Measurements from ENCODE around the gene FREM2. TPM values are rescaled to one million over a fixed set of nuclear protein-coding genes. Genes with fewer than 3 reads are reported as not detected.

Gene FREM2
- total RNA-seq, 3 donors from 2014 or later = 0.82 to 3.3 (median 1.3) TPM

DNA sequence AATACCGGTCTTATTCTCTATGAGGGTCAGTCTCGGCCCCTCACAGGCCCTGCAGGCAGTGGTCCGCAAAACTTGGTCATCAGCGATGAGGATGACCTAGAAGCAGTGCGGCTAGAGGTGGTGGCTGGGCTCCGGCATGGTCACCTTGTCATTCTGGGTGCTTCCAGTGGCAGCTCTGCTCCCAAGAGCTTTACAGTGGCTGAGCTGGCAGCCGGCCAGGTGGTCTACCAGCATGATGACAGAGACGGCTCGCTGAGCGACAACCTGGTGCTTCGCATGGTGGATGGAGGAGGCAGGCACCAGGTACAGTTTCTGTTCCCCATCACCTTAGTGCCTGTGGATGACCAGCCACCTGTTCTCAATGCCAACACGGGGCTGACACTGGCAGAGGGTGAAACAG, 1.8 kb downstream of the FREM2 start:
- Histone ChIP-seq H3K9me3 (no peaks in the 10 kb centered on the region), H3K36me3 (ENCODE audit: low read depth) (no peaks in the 10 kb centered on the region), H3K4me3 (no peak overlapping the region), H3K4me1 (ENCODE audit: low read depth) (peaks cover 7% of the 10 kb centered on the region)
- intact Hi-C loops (cut with DNase I, micrococcal nuclease) = no loop called here
- TF ChIP-seq, protein P1, sequence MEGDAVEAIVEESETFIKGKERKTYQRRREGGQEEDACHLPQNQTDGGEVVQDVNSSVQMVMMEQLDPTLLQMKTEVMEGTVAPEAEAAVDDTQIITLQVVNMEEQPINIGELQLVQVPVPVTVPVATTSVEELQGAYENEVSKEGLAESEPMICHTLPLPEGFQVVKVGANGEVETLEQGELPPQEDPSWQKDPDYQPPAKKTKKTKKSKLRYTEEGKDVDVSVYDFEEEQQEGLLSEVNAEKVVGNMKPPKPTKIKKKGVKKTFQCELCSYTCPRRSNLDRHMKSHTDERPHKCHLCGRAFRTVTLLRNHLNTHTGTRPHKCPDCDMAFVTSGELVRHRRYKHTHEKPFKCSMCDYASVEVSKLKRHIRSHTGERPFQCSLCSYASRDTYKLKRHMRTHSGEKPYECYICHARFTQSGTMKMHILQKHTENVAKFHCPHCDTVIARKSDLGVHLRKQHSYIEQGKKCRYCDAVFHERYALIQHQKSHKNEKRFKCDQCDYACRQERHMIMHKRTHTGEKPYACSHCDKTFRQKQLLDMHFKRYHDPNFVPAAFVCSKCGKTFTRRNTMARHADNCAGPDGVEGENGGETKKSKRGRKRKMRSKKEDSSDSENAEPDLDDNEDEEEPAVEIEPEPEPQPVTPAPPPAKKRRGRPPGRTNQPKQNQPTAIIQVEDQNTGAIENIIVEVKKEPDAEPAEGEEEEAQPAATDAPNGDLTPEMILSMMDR (IDR thresholded peaks at IDR 0.05) = no peak
- DNase-seq (no peak), ATAC-seq (no peak)

DNA sequence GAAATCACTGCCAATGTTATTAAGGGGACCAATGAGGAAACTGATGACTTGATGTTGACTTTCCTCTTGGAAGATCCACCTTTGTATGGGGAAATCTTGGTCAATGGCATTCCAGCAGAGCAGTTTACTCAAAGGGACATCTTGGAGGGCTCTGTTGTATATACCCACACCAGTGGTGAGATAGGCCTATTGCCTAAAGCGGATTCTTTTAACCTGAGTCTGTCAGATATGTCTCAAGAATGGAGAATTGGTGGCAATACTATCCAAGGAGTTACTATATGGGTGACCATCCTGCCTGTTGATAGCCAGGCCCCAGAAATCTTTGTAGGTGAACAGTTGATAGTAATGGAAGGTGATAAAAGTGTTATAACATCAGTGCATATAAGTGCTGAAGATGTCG, 3.4 kb downstream of the FREM2 start:
- no peak for DNase-seq
- intact Hi-C loops (cut with DNase I, micrococcal nuclease) = no loop called here

DNA sequence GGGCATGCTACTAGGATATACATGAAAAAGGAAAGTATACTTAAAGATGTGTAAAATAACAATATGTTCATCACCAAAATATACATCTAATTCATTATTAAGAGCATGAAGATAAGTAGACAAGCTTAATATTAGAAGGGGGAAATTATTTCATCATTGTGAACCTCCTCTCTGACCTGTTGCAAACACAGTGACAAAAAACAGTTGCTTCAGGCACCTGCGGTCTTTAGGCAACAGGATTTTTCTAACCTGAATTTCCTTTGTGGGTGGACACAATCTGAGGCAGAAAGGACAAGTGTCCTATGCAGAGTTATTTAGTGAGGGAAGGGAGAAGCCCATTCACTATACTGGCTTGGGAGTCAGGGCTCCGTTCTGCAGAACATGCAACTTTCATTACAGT, 6.3 kb downstream of the FREM2 start:
- intact Hi-C loops (cut with DNase I, micrococcal nuclease) = no loop called here
- no peak for ATAC-seq
- H3K4me3 ChIP-seq = no peak overlapping the region

More for the DNA sequence above, 3.4 kb downstream of the FREM2 start:
- Histone ChIP-seq H3K9me3 (no peaks in the 10 kb centered on the region), H3K36me3 (ENCODE audit: low read depth) (no peaks in the 10 kb centered on the region), H3K4me1 (ENCODE audit: low read depth) (peaks cover 7% of the 10 kb centered on the region), H3K4me3 (no peak overlapping the region)
- no peak for ATAC-seq
- TF ChIP-seq, protein P1 (IDR thresholded peaks at IDR 0.05) = no peak

DNA sequence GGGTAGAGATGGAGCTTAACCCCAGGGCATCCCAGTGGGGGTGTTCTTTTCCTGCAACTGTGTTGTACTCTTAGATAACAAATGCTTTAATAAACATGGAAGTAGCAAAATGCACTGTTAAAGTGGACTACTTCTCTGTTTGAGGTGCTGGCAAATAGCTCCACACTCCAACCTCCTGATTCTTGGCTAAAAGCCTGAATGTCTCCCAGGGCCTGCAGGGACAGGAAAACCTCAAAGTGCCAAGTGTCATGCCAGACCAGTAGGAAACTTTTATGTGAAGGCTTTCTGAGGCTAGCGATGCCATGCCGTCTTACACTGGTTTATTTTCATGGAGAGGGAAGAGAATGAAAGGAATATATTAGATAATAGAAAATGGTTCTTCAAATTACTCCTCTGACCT, 6.8 kb downstream of the FREM2 start:
- Histone ChIP-seq H3K9me3 (no peaks in the 10 kb centered on the region), H3K4me3 (no peak overlapping the region), H3K4me1 (ENCODE audit: low read depth) (no peaks in the 10 kb centered on the region), H3K36me3 (ENCODE audit: low read depth) (no peaks in the 10 kb centered on the region)
- TF ChIP-seq, protein P1 (IDR thresholded peaks at IDR 0.05) = no peak
- no peak for DNase-seq
- ATAC-seq = no peak
- intact Hi-C loops (cut with DNase I, micrococcal nuclease) = no loop called here

More for the DNA sequence above, 6.3 kb downstream of the FREM2 start:
- H3K4me1 ChIP-seq (ENCODE audit: low read depth) = no peaks in the 10 kb centered on the region
- H3K9me3 ChIP-seq = no peaks in the 10 kb centered on the region
- TF ChIP-seq, protein P1 (IDR thresholded peaks at IDR 0.05) = no peak
- DNase-seq = no peak
- no peaks in the 10 kb centered on the region for H3K36me3 ChIP-seq (ENCODE audit: low read depth)

DNA sequence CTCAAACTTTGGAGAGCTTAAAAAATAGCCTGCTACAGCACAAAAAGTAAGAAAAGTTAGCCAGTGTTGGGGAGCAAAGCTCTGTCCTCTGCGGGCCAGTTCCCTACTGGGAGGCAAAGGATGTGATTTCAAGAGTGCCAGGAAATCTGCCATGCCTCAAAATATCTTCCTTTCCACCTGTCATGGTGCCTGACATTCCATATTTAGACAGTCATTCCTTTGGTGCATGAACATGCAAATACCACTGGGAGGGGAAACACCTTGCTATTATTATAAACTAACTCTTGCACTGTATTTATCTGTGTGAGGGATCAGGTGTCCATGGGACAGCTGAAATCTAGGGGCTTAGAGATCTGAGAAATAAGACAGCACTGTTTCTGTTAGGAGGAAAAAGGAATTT, 10.3 kb downstream of the FREM2 start:
- no peaks in the 10 kb centered on the region for H3K9me3 ChIP-seq
- TF ChIP-seq, protein P1 (IDR thresholded peaks at IDR 0.05) = no peak
- H3K36me3 ChIP-seq (ENCODE audit: low read depth) = no peaks in the 10 kb centered on the region
- ATAC-seq (no peak), DNase-seq (no peak)
- H3K4me3 ChIP-seq = no peak overlapping the region
- intact Hi-C loops (cut with DNase I, micrococcal nuclease) = no loop called here
- no peaks in the 10 kb centered on the region for H3K4me1 ChIP-seq (ENCODE audit: low read depth)
